IMR-90 (cell line): ENCODE results near the gene PAQR5.

Experiments used
- BHLHE40 ChIP-seq: fragments of 150-350 bp; IDR thresholded peaks from 2 replicates; pipeline ENCODE4 v1.6.1; 2016; ENCODE audit warnings: mild to moderate bottlenecking, low read depth, low read length
- CEBPB ChIP-seq: IDR thresholded peaks from 2 replicates; pipeline ENCODE4 v1.6.1; 2012; ENCODE audit warnings: low read depth, low read length, improper control_type of control experiment
- CHD1 ChIP-seq: IDR thresholded peaks from 2 replicates; pipeline ENCODE4 v1.6.1; 2012; ENCODE audit warnings: low read depth, low read length, improper control_type of control experiment
- MAFK ChIP-seq: IDR thresholded peaks from 2 replicates; pipeline ENCODE4 v1.6.1; 2012; ENCODE audit warnings: low read depth, low read length, improper control_type of control experiment
- MAZ ChIP-seq: IDR thresholded peaks from 2 replicates; pipeline ENCODE4 v1.6.1; 2012; ENCODE audit warnings: low read depth, mild to moderate bottlenecking, low read length, improper control_type of control experiment, moderate library complexity, borderline replicate concordance
- MXI1 ChIP-seq: IDR thresholded peaks from 2 replicates; pipeline ENCODE4 v1.6.1; 2012; ENCODE audit warnings: low read depth, mild to moderate bottlenecking, low read length, moderate library complexity, borderline replicate concordance
- POLR2A ChIP-seq: IDR thresholded peaks from 2 replicates; pipeline ENCODE4 v1.6.1; 2012; ENCODE audit warnings: mild to moderate bottlenecking, low read depth, low read length
- RAD21 ChIP-seq: IDR thresholded peaks from 2 replicates; pipeline ENCODE4 v1.6.1; 2012; ENCODE audit warnings: low read length, improper control_type of control experiment
- RCOR1 ChIP-seq: IDR thresholded peaks from 2 replicates; pipeline ENCODE4 v1.6.1; 2012; ENCODE audit warnings: mild to moderate bottlenecking, low read length, improper control_type of control experiment; ENCODE audit not compliant: insufficient replicate concordance
- RFX5 ChIP-seq: IDR thresholded peaks from 2 replicates; pipeline ENCODE4 v1.8.0; 2012; ENCODE audit warnings: low read depth, mild to moderate bottlenecking, low read length, moderate library complexity
- SMC3 ChIP-seq: fragments of 150-350 bp; IDR thresholded peaks from 2 replicates; pipeline ENCODE4 v1.6.1; 2016; ENCODE audit warnings: low read depth, mild to moderate bottlenecking, antibody characterized with exemption, low read length, moderate library complexity
- TF ChIP-seq, protein P1 (sequence below): conservative IDR thresholded peaks from 2 replicates; pipeline ENCODE4 v1.5.1; 2012; ENCODE audit warnings: mild to moderate bottlenecking, low read depth, low read length, improper control_type of control experiment
- TF ChIP-seq, protein P2 (sequence below): fragments of 150-350 bp; IDR thresholded peaks from 2 replicates; pipeline ENCODE4 v1.6.1; 2016; ENCODE audit warnings: low read depth, mild to moderate bottlenecking, low read length, moderate library complexity, borderline replicate concordance

DNA sequence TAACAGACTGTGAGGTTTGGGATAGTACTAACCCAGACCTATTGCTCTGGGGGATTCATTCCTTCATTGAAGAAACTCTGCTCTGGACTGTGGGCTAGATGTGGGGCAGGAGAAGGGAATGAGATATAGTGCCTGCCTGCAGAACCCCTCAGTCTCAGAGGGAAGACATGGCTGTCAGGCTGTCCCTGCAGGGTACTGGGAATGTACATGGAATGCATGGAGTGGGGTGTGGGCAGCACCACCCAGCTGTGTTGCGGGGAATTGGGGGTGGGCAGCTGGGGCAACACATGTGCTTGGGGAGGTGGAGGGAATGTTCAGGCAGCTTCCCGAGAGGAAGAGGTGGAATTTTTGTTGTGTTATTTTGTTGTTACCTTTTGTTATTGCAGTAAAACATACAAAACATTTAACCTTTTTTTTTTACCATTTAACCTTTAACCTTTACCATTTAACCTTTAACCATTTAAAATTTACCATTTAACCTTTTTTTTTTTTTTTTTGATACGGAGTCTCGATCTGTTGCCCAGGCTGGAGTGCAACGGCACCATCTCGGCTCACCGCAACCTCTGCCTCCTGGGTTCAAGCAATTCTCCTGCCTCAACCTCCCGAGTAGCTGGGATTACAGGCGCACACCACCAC is 7.3 kb downstream of the PAQR5 start:
- TF ChIP-seq RFX5 (no peak), POLR2A (no peak), CHD1 (no peak), RCOR1 (no peak), RAD21 (no peak), SMC3 (no peak), CEBPB (no peak), MAZ (no peak), MAFK (no peak), BHLHE40 (no peak), MXI1 (no peak)
- TF ChIP-seq, protein P1, sequence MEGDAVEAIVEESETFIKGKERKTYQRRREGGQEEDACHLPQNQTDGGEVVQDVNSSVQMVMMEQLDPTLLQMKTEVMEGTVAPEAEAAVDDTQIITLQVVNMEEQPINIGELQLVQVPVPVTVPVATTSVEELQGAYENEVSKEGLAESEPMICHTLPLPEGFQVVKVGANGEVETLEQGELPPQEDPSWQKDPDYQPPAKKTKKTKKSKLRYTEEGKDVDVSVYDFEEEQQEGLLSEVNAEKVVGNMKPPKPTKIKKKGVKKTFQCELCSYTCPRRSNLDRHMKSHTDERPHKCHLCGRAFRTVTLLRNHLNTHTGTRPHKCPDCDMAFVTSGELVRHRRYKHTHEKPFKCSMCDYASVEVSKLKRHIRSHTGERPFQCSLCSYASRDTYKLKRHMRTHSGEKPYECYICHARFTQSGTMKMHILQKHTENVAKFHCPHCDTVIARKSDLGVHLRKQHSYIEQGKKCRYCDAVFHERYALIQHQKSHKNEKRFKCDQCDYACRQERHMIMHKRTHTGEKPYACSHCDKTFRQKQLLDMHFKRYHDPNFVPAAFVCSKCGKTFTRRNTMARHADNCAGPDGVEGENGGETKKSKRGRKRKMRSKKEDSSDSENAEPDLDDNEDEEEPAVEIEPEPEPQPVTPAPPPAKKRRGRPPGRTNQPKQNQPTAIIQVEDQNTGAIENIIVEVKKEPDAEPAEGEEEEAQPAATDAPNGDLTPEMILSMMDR, result no peak
- TF ChIP-seq, protein P2, sequence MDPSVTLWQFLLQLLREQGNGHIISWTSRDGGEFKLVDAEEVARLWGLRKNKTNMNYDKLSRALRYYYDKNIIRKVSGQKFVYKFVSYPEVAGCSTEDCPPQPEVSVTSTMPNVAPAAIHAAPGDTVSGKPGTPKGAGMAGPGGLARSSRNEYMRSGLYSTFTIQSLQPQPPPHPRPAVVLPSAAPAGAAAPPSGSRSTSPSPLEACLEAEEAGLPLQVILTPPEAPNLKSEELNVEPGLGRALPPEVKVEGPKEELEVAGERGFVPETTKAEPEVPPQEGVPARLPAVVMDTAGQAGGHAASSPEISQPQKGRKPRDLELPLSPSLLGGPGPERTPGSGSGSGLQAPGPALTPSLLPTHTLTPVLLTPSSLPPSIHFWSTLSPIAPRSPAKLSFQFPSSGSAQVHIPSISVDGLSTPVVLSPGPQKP, result no peak
